ENCODE measurements around the gene PXN.
"Not testable (repeated sequence)": the region's sequence is repeated elsewhere in the genome, so short reads cannot be mapped to it uniquely, and the experiment has no call there.

PXN gene

GRCh38 chr12:120211243-120211903, 54.2 kb downstream of the PXN start:
- DNase-seq (ENCODE audit: low read depth, low spot score) = no peak

- no peak for DNase-seq (ENCODE audit: low read depth, low spot score)
These were observed 55.7 kb downstream of the PXN start for GRCh38 chr12:120209851-120210250.

- no peak for DNase-seq (ENCODE audit: low read depth, low spot score)
These were observed 58.3 kb downstream of the PXN start for GRCh38 chr12:120207227-120207626.

GRCh38 chr12:120206781-120207180, 58.7 kb downstream of the PXN start:
- DNase-seq (ENCODE audit: low read depth, low spot score) = not testable (repeated sequence)

- DNase-seq (ENCODE audit: low read depth, low spot score) = no peak
These were observed 59.3 kb downstream of the PXN start for GRCh38 chr12:120206228-120206627.

- DNase-seq (ENCODE audit: low read depth, low spot score) = no peak
These were observed 61.4 kb downstream of the PXN start for GRCh38 chr12:120204171-120204570.

- DNase-seq (ENCODE audit: low read depth, low spot score) = no peak
These were observed 65.1 kb downstream of the PXN start for GRCh38 chr12:120200364-120200800.

- DNase-seq (ENCODE audit: low read depth, low spot score) = no peak
These were observed 65.8 kb downstream of the PXN start for GRCh38 chr12:120199595-120200306.

- no peak for DNase-seq (ENCODE audit: low read depth, low spot score)
These were observed 66.5 kb downstream of the PXN start for GRCh38 chr12:120199025-120199424.

GRCh38 chr12:120197542-120197887, 68.0 kb downstream of the PXN start:
- DNase-seq (ENCODE audit: low read depth, low spot score) = no peak

- not testable (repeated sequence) for DNase-seq (ENCODE audit: low read depth, low spot score)
These were observed 68.6 kb downstream of the PXN start for GRCh38 chr12:120196817-120197541.

- no peak for DNase-seq (ENCODE audit: low read depth, low spot score)
These were observed 69.2 kb downstream of the PXN start for GRCh38 chr12:120196363-120196762.

- DNase-seq (ENCODE audit: low read depth, low spot score) = peak; percentile 28
These were observed 70.8 kb downstream of the PXN start, which contains the start of gene GCN1 for GRCh38 chr12:120194534-120195395. Gene GCN1 (minus strand): TSS chr12:120194715. CDS start chr12:120194697, 18 bp downstream.

- no peak for DNase-seq (ENCODE audit: low read depth, low spot score)
These were observed 71.3 kb downstream of the PXN start for GRCh38 chr12:120194226-120194533.

- DNase-seq (ENCODE audit: low read depth, low spot score) = not testable (repeated sequence)
These were observed 72.2 kb downstream of the PXN start for GRCh38 chr12:120193286-120193685.

GRCh38 chr12:120190985-120191480, 74.5 kb downstream of the PXN start:
- no peak for DNase-seq (ENCODE audit: low read depth, low spot score)

GRCh38 chr12:120190386-120190785, 75.1 kb downstream of the PXN start:
- DNase-seq (ENCODE audit: low read depth, low spot score) = no peak

GRCh38 chr12:120186654-120187053, 78.9 kb downstream of the PXN start:
- DNase-seq (ENCODE audit: low read depth, low spot score) = no peak

- DNase-seq (ENCODE audit: low read depth, low spot score) = no peak
These were observed 82.3 kb downstream of the PXN start for GRCh38 chr12:120183211-120183631.

- DNase-seq (ENCODE audit: low read depth, low spot score) = no peak
These were observed 83.4 kb downstream of the PXN start for GRCh38 chr12:120181991-120182631.

GRCh38 chr12:120180975-120181374, 84.6 kb downstream of the PXN start:
- no peak for DNase-seq (ENCODE audit: low read depth, low spot score)
